ENCODE measurements around the gene PLA2G5.

GRCh38 chr1:20119347-20119746 lies 49.4 kb downstream of the PLA2G5 start, which contains the start of gene PLA2G2D:
- no peak for TF ChIP-seq CTCF (conservative IDR thresholded peaks at IDR 0.05)
- no peak for TF ChIP-seq EZH2 (IDR thresholded peaks at IDR 0.05; ENCODE audit: low read depth)

Measured in PC-9 (cell line).